Mesenteric fat pad (tissue), 1 donor: ENCODE measurements around the gene HSPA6. TPM values are rescaled to one million over a fixed set of nuclear protein-coding genes. Genes with fewer than 3 reads are reported as not detected.
"Not testable (repeated sequence)": the region's sequence is repeated elsewhere in the genome, so short reads cannot be mapped to it uniquely, and the experiment has no call there.

Source experiments
- DNase-seq: peaks from one replicate; pipeline ENCODE4 v3.0.0-alpha.2; 2020; ENCODE audit warnings: low spot score
- total RNA-seq: library from RNA; stranded (reverse); fragmentation: NEBNext Ultra II Directional; extraction: Animal tissue kit (Norgen Biotek cat#: 25700); gene quantifications from one replicate; pipeline ENCODE4 v1.2.1, GENCODE V29; 2021
- donor health status: DM: yes; HTN: yes; CAD: no.

The HSPA6 gene
- total RNA-seq, 1 donor from 2014 or later = 6.8 TPM

- not testable (repeated sequence) for DNase-seq
Measured at GRCh38 chr1:161557506-161558450, 33.4 kb downstream of the HSPA6 start.

- not testable (repeated sequence) for DNase-seq
Measured at GRCh38 chr1:161560960-161561715, 36.8 kb downstream of the HSPA6 start.

GRCh38 chr1:161562441-161562840, 38.1 kb downstream of the HSPA6 start:
- DNase-seq = not testable (repeated sequence)

GRCh38 chr1:161563522-161563921, 39.2 kb downstream of the HSPA6 start:
- not testable (repeated sequence) for DNase-seq

GRCh38 chr1:161566602-161566960, 42.2 kb downstream of the HSPA6 start:
- DNase-seq = not testable (repeated sequence)

- not testable (repeated sequence) for DNase-seq
Measured at GRCh38 chr1:161571703-161572102, 47.4 kb downstream of the HSPA6 start.

Other genes starting within 250 kb of the HSPA6 start
- 5.5 TPM for gene MPZ, start 214.6 kb upstream of the HSPA6 start, total RNA-seq
- gene SDHC, start 210.2 kb upstream of the HSPA6 start, total RNA-seq = 201 TPM
- gene CFAP126, start 156.7 kb upstream of the HSPA6 start, total RNA-seq = not detected
- 161 TPM for gene FCGR2A, start 19.1 kb upstream of the HSPA6 start, total RNA-seq
- gene FCGR3A, start 25.3 kb downstream of the HSPA6 start, total RNA-seq = 117 TPM
- 10.9 TPM for gene FCGR3B, start 106.6 kb downstream of the HSPA6 start, total RNA-seq
- gene FCGR2B, start 138.6 kb downstream of the HSPA6 start, total RNA-seq = 43.4 TPM
- gene FCRLA, start 182.7 kb downstream of the HSPA6 start, total RNA-seq = not detected
- gene FCRLB, start 197.0 kb downstream of the HSPA6 start, total RNA-seq = 0.48 TPM
- gene DUSP12, start 225.2 kb downstream of the HSPA6 start, total RNA-seq = 16.2 TPM
- 26.5 TPM for gene ATF6, start 241.8 kb downstream of the HSPA6 start, total RNA-seq